Neural cell (in vitro differentiated cells): ENCODE measurements around the gene ADAMTS16. TPM values are rescaled to one million over a fixed set of nuclear protein-coding genes. Genes with fewer than 3 reads are reported as not detected.

Experiments
- H2AFZ ChIP-seq: fragments of 200-600, 300-800 bp; sonication (generic), shearing (Covaris generic); 2 replicates; pipeline ENCODE4 v1.6.0; 2014; ENCODE audit warnings: low read depth, mild to moderate bottlenecking, antibody characterized with exemption, low read length, moderate library complexity
- H3F3A ChIP-seq: fragments of 200-600 bp; shearing (Covaris generic); 2 replicates; pipeline ENCODE4 v1.6.1; 2016; ENCODE audit warnings: mild to moderate bottlenecking, moderate library complexity, mixed read lengths, antibody characterized with exemption, low read length; ENCODE audit not compliant: insufficient read depth, poor library complexity, severe bottlenecking
- H3K27ac ChIP-seq: fragments of 200-600, 300-800 bp; sonication (generic), shearing (Covaris generic); 2 replicates; pipeline ENCODE4 v1.5.1; 2014; ENCODE audit warnings: mild to moderate bottlenecking, low read length, moderate library complexity
- H3K27me3 ChIP-seq: fragments of 300-800, 200-600 bp; sonication (generic), shearing (Covaris generic); 2 replicates; pipeline ENCODE4 v1.6.0; 2014; ENCODE audit warnings: mild to moderate bottlenecking, low read depth, low read length, moderate library complexity; ENCODE audit not compliant: insufficient read depth
- H3K36me3 ChIP-seq: fragments of 300-800, 200-600 bp; sonication (generic), shearing (Covaris generic); 2 replicates; pipeline ENCODE4 v1.5.1; 2014; ENCODE audit warnings: mild to moderate bottlenecking, antibody characterized with exemption, low read length, moderate library complexity; ENCODE audit not compliant: insufficient read depth
- H3K4me2 ChIP-seq: fragments of 300-800, 200-600 bp; sonication (generic), shearing (Covaris generic); 2 replicates; pipeline ENCODE4 v1.6.0; 2014; ENCODE audit warnings: mild to moderate bottlenecking, low read length
- H3K4me3 ChIP-seq: fragments of 300-800, 200-600 bp; sonication (generic), shearing (Covaris generic); 2 replicates; pipeline ENCODE4 v1.5.1; 2014; ENCODE audit warnings: mild to moderate bottlenecking, low read length, moderate library complexity
- H3K79me2 ChIP-seq: fragments of 200-600 bp; shearing (Covaris generic); replicated peaks from 2 replicates; pipeline ENCODE4 v1.6.0; 2014; ENCODE audit warnings: mild to moderate bottlenecking, low read length, moderate library complexity; ENCODE audit not compliant: insufficient read depth
- H3K9ac ChIP-seq: fragments of 300-800, 200-600 bp; sonication (generic), shearing (Covaris generic); 2 replicates; pipeline ENCODE4 v1.6.1; 2016; ENCODE audit warnings: mild to moderate bottlenecking, low read length, mixed read lengths
- H3K9me2 ChIP-seq: fragments of 200-600 bp; shearing (Covaris generic); 2 replicates; pipeline ENCODE4 v1.6.1; 2016; ENCODE audit warnings: mild to moderate bottlenecking, low read length, mixed read lengths; ENCODE audit not compliant: insufficient read depth
- H3K9me3 ChIP-seq: fragments of 200-600, 300-800 bp; sonication (generic), shearing (Covaris generic); 2 replicates; pipeline ENCODE4 v1.6.1; 2016; ENCODE audit warnings: mild to moderate bottlenecking, mixed run types, low read length, moderate library complexity, mixed read lengths
- H4K20me1 ChIP-seq: fragments of 200-600 bp; shearing (Covaris generic); 2 replicates; pipeline ENCODE4 v1.6.1; 2016; ENCODE audit warnings: mild to moderate bottlenecking, mixed run types; ENCODE audit not compliant: insufficient read depth
- EP300 ChIP-seq: fragments of 450-650 bp; conservative IDR thresholded peaks from 2 replicates; pipeline ENCODE4 v1.6.1; 2014; ENCODE audit warnings: antibody characterized with exemption, mild to moderate bottlenecking, moderate library complexity; ENCODE audit not compliant: poor library complexity, severe bottlenecking
- EZH2 ChIP-seq: fragments of 200-600, 300-800 bp; shearing (Covaris generic), sonication (generic); IDR thresholded peaks from 2 replicates; pipeline ENCODE4 v1.6.1; 2014; ENCODE audit warnings: antibody characterized with exemption, low read length, borderline replicate concordance, mild to moderate bottlenecking; ENCODE audit not compliant: insufficient read depth, poor library complexity, severe bottlenecking
- MXI1 ChIP-seq: fragments of 450-650 bp; conservative IDR thresholded peaks from 2 replicates; pipeline ENCODE4 v1.6.1; 2014; ENCODE audit warnings: antibody characterized with exemption, mild to moderate bottlenecking; ENCODE audit not compliant: poor library complexity, severe bottlenecking
- POLR2AphosphoS5 ChIP-seq: IDR thresholded peaks from 2 replicates; pipeline ENCODE4 v1.6.1; 2012
- RAD21 ChIP-seq: fragments of 450-650 bp; conservative IDR thresholded peaks from 2 replicates; pipeline ENCODE4 v1.6.1; 2014; ENCODE audit warnings: antibody characterized with exemption, mild to moderate bottlenecking, moderate library complexity
- REST ChIP-seq: IDR thresholded peaks from 2 replicates; pipeline ENCODE4 v1.6.1; 2012; ENCODE audit warnings: borderline replicate concordance
- SMC3 ChIP-seq: fragments of 450-650 bp; conservative IDR thresholded peaks from 2 replicates; pipeline ENCODE4 v1.6.1; 2014; ENCODE audit warnings: antibody characterized with exemption, mild to moderate bottlenecking, moderate library complexity; ENCODE audit not compliant: poor library complexity
- TAF1 ChIP-seq: IDR thresholded peaks from 2 replicates; pipeline ENCODE4 v1.6.1; 2012; ENCODE audit warnings: low read depth
- polyA plus RNA-seq: library from polyadenylated mRNA; depleted of rRNA; stranded (reverse); fragments of >200 nt; gene quantifications from 2 replicates; pipeline ENCODE4 v1.2.3, GENCODE V29; 2014
- TF ChIP-seq, protein P1 (sequence below): fragments of 450-650 bp; IDR thresholded peaks from 2 replicates; pipeline ENCODE4 v1.5.1; 2014; ENCODE audit warnings: antibody characterized with exemption, mild to moderate bottlenecking, moderate library complexity; ENCODE audit not compliant: poor library complexity, severe bottlenecking

The ADAMTS16 gene
- polyA plus RNA-seq, 1 donor from 2014 or later: 1.3 TPM

GRCh38 chr5:5275211-5275610 lies 135.1 kb downstream of the ADAMTS16 start:
- Histone ChIP-seq H3K79me2 (no peaks in the 10 kb centered on the region), H3K9me3 (no peaks in the 10 kb centered on the region), H2AFZ (no peak overlapping the region), H3K9ac (no peak overlapping the region), H3K9me2 (no peaks in the 10 kb centered on the region), H3K36me3 (no peaks in the 10 kb centered on the region), H3K4me2 (no peak overlapping the region), H3K4me3 (no peak overlapping the region), H3K27me3 (no peaks in the 10 kb centered on the region), H3K27ac (no peak overlapping the region), H4K20me1 (no peaks in the 10 kb centered on the region), H3F3A (no peaks in the 10 kb centered on the region)
- TF ChIP-seq EP300 (no peak), POLR2AphosphoS5 (no peak), RAD21 (no peak), REST (no peak), MXI1 (no peak), EZH2 (no peak), TAF1 (no peak), SMC3 (no peak)
- TF ChIP-seq, protein P1, sequence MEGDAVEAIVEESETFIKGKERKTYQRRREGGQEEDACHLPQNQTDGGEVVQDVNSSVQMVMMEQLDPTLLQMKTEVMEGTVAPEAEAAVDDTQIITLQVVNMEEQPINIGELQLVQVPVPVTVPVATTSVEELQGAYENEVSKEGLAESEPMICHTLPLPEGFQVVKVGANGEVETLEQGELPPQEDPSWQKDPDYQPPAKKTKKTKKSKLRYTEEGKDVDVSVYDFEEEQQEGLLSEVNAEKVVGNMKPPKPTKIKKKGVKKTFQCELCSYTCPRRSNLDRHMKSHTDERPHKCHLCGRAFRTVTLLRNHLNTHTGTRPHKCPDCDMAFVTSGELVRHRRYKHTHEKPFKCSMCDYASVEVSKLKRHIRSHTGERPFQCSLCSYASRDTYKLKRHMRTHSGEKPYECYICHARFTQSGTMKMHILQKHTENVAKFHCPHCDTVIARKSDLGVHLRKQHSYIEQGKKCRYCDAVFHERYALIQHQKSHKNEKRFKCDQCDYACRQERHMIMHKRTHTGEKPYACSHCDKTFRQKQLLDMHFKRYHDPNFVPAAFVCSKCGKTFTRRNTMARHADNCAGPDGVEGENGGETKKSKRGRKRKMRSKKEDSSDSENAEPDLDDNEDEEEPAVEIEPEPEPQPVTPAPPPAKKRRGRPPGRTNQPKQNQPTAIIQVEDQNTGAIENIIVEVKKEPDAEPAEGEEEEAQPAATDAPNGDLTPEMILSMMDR: no peak

GRCh38 chr5:5276430-5276829 lies 136.3 kb downstream of the ADAMTS16 start:
- Histone ChIP-seq H3K79me2 (no peaks in the 10 kb centered on the region), H3K4me3 (no peak overlapping the region), H4K20me1 (no peaks in the 10 kb centered on the region), H3K9me3 (no peaks in the 10 kb centered on the region), H3K9ac (no peak overlapping the region), H3K4me2 (no peak overlapping the region), H2AFZ (no peak overlapping the region), H3K27ac (no peak overlapping the region), H3F3A (no peaks in the 10 kb centered on the region), H3K27me3 (no peaks in the 10 kb centered on the region), H3K36me3 (no peaks in the 10 kb centered on the region), H3K9me2 (no peaks in the 10 kb centered on the region)
- TF ChIP-seq TAF1: no peak
- TF ChIP-seq EZH2: no peak
